Head of caudate nucleus (tissue), 42 donors: ENCODE measurements around the gene ERG.

Experiments used
- DNase-seq, 42 donors: peaks; one replicate each; pipeline versions ENCODE4 v3.0.0 to v3.0.0-alpha.2; 2020 to 2021; ENCODE audit warnings: mixed read lengths in 7 of 42
- intact Hi-C: fragments of 100-400 bp; cut with DNase I; formaldehyde crosslinking; loops from one replicate; pipeline ENCODE4 v1.15.0; 2022

Gene ERG

GRCh38 chr21:38447611-38448010 lies 50.7 kb downstream of the ERG start:
- intact Hi-C loops: no loop called here

GRCh38 chr21:38444691-38445090 lies 53.6 kb downstream of the ERG start:
- no peak for DNase-seq
- intact Hi-C loops: no loop called here

More at GRCh38 chr21:38447611-38448010, 50.7 kb downstream of the ERG start:
- no peak for DNase-seq

- intact Hi-C loops: no loop called here
- no peak for DNase-seq
Measured at GRCh38 chr21:38443110-38443509, 55.2 kb downstream of the ERG start.

- intact Hi-C loops: no loop called here
Measured at GRCh38 chr21:38441153-38441552, 57.1 kb downstream of the ERG start.

GRCh38 chr21:38440746-38441145 lies 57.5 kb downstream of the ERG start:
- intact Hi-C loops: no loop called here
- DNase-seq: no peak

More at GRCh38 chr21:38441153-38441552, 57.1 kb downstream of the ERG start:
- no peak for DNase-seq

- intact Hi-C loops: no loop called here
- no peak for DNase-seq
Measured at GRCh38 chr21:38439957-38440356, 58.3 kb downstream of the ERG start.

- intact Hi-C loops: no loop called here
- no peak for DNase-seq
Measured at GRCh38 chr21:38439426-38439825, 58.9 kb downstream of the ERG start.

GRCh38 chr21:38438462-38438893 lies 59.8 kb downstream of the ERG start:
- intact Hi-C loops: no loop called here
- no peak for DNase-seq

- no peak for DNase-seq
- intact Hi-C loops: no loop called here
Measured at GRCh38 chr21:38436341-38436740, 61.9 kb downstream of the ERG start.

- intact Hi-C loops: no loop called here
Measured at GRCh38 chr21:38434913-38435533, 63.3 kb downstream of the ERG start.

GRCh38 chr21:38433471-38433870 lies 64.8 kb downstream of the ERG start:
- intact Hi-C loops: no loop called here
- DNase-seq: no peak

More at GRCh38 chr21:38434913-38435533, 63.3 kb downstream of the ERG start:
- no peak for DNase-seq

- DNase-seq: no peak
- intact Hi-C loops: no loop called here
Measured at GRCh38 chr21:38430401-38430984, 67.8 kb downstream of the ERG start.

- DNase-seq: no peak
Measured at GRCh38 chr21:38429011-38429410, 69.3 kb downstream of the ERG start.

GRCh38 chr21:38428211-38428610 lies 70.1 kb downstream of the ERG start:
- DNase-seq: no peak
- intact Hi-C loops: no loop called here

More at GRCh38 chr21:38429011-38429410, 69.3 kb downstream of the ERG start:
- intact Hi-C loops: no loop called here

GRCh38 chr21:38424305-38425019 lies 73.8 kb downstream of the ERG start:
- intact Hi-C loops: no loop called here
- DNase-seq: no peak

GRCh38 chr21:38422082-38422481 lies 76.2 kb downstream of the ERG start:
- intact Hi-C loops: no loop called here
- no peak for DNase-seq

- DNase-seq: no peak
Measured at GRCh38 chr21:38420140-38420539, 78.1 kb downstream of the ERG start.

GRCh38 chr21:38417726-38418125 lies 80.6 kb downstream of the ERG start:
- no peak for DNase-seq
- intact Hi-C loops: no loop called here

More at GRCh38 chr21:38420140-38420539, 78.1 kb downstream of the ERG start:
- intact Hi-C loops: no loop called here

GRCh38 chr21:38416791-38417190 lies 81.5 kb downstream of the ERG start:
- DNase-seq: no peak
- intact Hi-C loops: no loop called here

- intact Hi-C loops: no loop called here
- no peak for DNase-seq
Measured at GRCh38 chr21:38413958-38414548, 84.2 kb downstream of the ERG start.
